ENCODE results near the gene FAM131A.
A peak's percentile ranks its signal among the peaks of the same experiment; 100 is the strongest.

FAM131A gene

DNA sequence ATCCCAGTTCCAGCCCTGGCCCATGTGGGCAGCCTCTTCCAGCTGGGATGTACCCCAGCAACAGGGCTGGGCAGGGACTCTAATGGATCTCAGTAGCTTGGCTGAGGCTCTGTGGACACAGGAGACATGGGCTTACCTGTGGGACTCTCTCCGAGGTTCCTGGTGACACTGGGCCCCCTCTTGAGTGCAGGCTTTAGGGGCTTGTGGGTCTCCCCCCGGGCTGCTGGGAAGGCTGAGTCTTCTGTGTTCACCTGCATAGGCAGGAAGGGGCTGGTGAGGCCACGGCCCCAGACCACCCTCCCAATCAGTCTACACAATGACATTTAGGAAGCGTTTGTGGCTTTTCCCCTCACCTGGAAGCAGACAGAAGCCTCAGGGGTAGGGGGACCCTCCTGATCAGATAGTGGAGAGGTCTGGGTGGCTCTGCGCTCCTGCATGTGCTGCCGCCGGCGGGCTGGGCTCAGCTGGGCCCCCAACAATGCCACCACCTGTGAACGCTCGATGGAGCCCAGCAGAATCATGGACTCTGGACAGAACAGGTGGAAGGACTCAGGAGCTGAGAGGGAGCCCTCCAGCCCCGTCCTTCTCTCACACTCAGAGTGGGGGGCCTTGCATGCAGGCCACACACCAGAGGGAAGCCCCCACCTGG lies 15.6 kb downstream of the FAM131A start:
- no peak overlapping the region for H3K9ac ChIP-seq (ENCODE audit: low read length)
- no peaks in the 10 kb centered on the region for H3K9me3 ChIP-seq (ENCODE audit: control insufficient read depth, low read depth, low read length)
- peaks cover 28% of the 10 kb centered on the region for H3K36me3 ChIP-seq (ENCODE audit: control insufficient read depth, low read depth, low read length)
- no peak overlapping the region for H3K27ac ChIP-seq (ENCODE audit: low read length)
- no peaks in the 10 kb centered on the region for H3K4me1 ChIP-seq (ENCODE audit: control insufficient read depth, low read depth, low read length)
- no peaks in the 10 kb centered on the region for H3K27me3 ChIP-seq (ENCODE audit: control insufficient read depth, insufficient read depth, low read length)
- no peak overlapping the region for H3K4me3 ChIP-seq (ENCODE audit: low read length)

DNA sequence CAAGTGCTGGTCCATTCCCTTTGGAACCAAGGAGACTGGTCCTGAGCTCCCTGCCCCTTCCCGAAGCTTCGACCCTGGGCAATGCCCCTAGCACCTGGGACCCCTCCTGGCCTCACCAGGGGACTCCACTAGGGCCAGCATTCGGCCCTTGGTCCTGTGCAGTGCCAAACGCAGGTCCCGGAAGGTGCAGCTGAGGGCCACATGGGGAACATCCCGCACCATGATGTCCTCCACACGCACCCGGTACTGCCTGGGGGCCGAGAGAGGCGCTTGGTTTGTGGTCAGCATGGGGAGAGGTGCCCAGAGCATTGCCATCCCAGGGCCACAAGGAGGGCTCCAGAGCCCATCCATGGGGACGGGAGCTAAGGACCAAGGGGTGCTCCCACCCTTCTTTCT lies 16.1 kb downstream of the FAM131A start:
- Histone ChIP-seq H3K36me3 (ENCODE audit: control insufficient read depth, low read depth, low read length) (peaks cover 31% of the 10 kb centered on the region), H3K4me3 (ENCODE audit: low read length) (no peak overlapping the region), H3K27ac (ENCODE audit: low read length) (no peak overlapping the region), H3K27me3 (ENCODE audit: control insufficient read depth, insufficient read depth, low read length) (no peaks in the 10 kb centered on the region), H3K4me1 (ENCODE audit: control insufficient read depth, low read depth, low read length) (no peaks in the 10 kb centered on the region), H3K9me3 (ENCODE audit: control insufficient read depth, low read depth, low read length) (no peaks in the 10 kb centered on the region), H3K9ac (ENCODE audit: low read length) (no peak overlapping the region)

DNA sequence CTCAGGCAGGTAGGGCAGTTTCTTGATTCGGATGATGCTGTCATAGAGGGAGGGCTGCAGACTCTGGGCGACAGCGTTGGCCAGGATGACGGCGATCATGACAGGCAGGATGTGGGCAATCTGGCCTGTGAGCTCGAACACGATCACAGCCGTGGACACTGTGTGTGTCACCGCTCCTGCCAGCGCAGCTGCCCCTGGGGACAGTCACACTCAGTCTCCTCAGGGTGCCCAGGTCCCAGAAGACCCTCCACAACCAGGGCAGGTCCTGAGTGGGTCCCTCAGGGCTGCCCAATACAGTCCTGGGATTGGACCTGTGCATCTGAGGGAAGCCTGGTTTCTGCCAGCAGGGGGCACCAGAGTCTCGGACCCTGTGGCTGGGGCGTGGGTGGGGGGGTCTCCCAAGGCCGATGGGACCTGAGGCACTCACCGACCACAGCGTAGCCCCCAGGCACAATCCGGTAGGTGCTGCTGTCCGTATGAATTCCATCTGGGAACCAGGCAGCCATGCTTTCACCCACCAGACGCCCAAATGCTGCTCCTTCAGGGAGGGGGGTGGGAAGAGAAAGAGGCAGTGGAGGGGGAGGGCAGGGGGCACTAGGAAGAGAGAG lies 16.8 kb downstream of the FAM131A start:
- peaks cover 31% of the 10 kb centered on the region for H3K36me3 ChIP-seq (ENCODE audit: control insufficient read depth, low read depth, low read length)

DNA sequence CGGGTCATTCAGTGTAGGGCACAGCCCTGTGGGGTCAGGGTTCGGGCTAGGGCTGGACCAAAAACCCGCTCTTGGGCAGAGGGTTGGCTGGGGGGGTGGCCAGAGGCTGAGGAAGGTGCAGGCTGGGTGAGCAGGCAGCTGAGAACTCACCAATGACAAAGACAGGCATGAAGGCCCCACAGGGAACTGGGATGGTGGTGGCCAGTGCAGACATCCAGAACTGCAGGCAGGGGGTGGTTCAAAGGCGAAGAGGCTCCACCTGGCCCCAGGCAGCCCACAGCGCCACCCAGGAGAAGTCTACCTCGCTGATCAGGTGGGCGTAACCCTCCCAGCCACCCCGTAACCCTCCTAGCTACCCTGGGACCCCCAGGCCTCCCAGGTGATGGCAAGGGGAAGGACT lies 17.4 kb downstream of the FAM131A start:
- Histone ChIP-seq H3K27ac (ENCODE audit: low read length) (no peak overlapping the region), H3K4me3 (ENCODE audit: low read length) (no peak overlapping the region), H3K4me1 (ENCODE audit: control insufficient read depth, low read depth, low read length) (no peaks in the 10 kb centered on the region), H3K9ac (ENCODE audit: low read length) (no peak overlapping the region), H3K9me3 (ENCODE audit: control insufficient read depth, low read depth, low read length) (no peaks in the 10 kb centered on the region), H3K36me3 (ENCODE audit: control insufficient read depth, low read depth, low read length) (peaks cover 31% of the 10 kb centered on the region), H3K27me3 (ENCODE audit: control insufficient read depth, insufficient read depth, low read length) (no peaks in the 10 kb centered on the region)

More for the DNA sequence above, 16.8 kb downstream of the FAM131A start:
- H3K9ac ChIP-seq (ENCODE audit: low read length) = no peak overlapping the region
- H3K9me3 ChIP-seq (ENCODE audit: control insufficient read depth, low read depth, low read length) = no peaks in the 10 kb centered on the region
- no peaks in the 10 kb centered on the region for H3K4me1 ChIP-seq (ENCODE audit: control insufficient read depth, low read depth, low read length)
- H3K4me3 ChIP-seq (ENCODE audit: low read length) = no peak overlapping the region
- no peak overlapping the region for H3K27ac ChIP-seq (ENCODE audit: low read length)
- H3K27me3 ChIP-seq (ENCODE audit: control insufficient read depth, insufficient read depth, low read length) = no peaks in the 10 kb centered on the region

DNA sequence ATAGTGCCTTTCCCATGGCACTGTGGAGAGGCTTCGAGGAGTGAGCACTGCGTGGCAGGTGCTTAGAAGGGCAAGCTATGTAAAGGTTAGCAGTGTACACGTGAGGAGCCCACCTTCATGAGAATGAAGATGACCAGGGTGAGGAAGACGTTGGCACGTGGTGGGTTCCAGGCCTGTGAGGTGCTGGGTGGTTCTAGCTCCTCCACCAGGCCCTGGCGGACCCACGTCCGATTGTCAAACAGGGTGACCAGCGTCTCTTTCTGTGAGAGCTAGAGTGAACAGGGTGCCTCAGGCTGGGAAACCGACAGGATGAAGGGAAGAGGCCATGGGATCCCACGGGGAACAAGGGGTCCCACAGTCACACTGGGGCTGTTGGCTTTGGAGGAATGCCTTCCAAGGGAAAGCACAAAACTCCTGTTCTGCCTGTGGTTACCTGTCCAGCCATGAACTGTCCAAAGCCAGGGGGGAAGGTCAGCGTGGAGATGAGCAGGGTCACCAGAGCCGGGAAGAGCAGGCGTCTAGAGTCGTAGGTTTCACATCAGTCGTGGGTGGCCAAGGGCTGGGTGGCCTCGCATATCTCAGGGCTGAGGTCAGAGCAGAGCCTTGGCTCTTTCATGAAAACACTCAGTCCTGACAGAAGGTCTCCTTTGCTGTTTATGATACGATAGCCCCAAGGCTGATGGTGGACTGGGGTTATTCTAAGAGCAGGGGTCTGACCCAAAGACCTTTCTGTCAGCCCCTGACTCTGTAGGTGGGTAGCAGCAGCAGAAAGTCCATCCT lies 18.1 kb downstream of the FAM131A start:
- Histone ChIP-seq H3K4me1 (ENCODE audit: control insufficient read depth, low read depth, low read length) (peaks cover 7% of the 10 kb centered on the region), H3K9ac (ENCODE audit: low read length) (no peak overlapping the region), H3K36me3 (ENCODE audit: control insufficient read depth, low read depth, low read length) (peaks cover 31% of the 10 kb centered on the region), H3K9me3 (ENCODE audit: control insufficient read depth, low read depth, low read length) (no peaks in the 10 kb centered on the region), H3K27ac (ENCODE audit: low read length) (no peak overlapping the region), H3K4me3 (ENCODE audit: low read length) (no peak overlapping the region), H3K27me3 (ENCODE audit: control insufficient read depth, insufficient read depth, low read length) (peaks cover 5% of the 10 kb centered on the region)

DNA sequence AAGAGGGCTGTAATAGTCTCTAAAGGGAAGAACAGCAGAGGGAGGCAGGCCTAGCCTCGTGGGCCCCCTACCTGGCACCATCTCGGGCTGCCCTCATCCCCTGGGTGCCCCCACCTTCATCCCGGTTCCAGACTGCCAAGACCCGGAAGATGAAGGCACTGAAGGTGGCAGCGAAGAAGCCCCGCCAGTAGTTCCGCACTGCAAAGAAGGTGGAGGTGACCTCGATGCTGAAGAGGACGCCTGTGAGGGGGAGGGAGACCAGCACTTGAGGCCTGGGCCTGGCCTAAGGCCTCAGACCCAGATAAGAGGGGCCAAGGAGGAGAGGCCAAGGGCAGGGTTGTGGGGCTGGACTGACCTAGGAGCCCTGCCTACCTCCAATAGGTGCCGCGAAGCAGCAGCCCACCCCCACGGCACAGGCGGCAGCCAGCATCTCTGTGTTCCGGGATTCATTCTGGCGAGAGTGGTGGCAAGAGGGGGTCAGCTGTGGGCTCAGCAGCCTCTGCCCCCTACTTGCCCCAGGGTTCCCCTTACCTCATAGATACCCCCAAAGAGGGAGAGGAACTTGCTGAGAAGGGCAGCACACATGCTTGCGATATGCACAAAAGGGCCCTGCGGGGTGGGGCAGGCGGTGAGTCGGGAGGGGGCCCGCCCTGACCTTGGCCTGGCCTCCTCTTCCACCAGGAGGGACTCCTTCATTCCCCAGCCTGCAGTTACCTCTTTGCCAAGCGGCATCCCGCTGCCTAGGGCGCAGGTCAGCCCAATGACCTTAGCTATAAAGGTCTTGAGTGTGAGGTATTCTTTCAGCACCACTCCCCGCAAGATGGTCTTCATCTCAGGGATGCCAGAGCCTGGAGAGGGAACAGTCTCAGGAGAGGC lies 20.1 kb downstream of the FAM131A start:
- H3K27me3 ChIP-seq (ENCODE audit: control insufficient read depth, insufficient read depth, low read length) = peaks cover 13% of the 10 kb centered on the region
- H3K36me3 ChIP-seq (ENCODE audit: control insufficient read depth, low read depth, low read length) = peaks cover 30% of the 10 kb centered on the region
- H3K27ac ChIP-seq (ENCODE audit: low read length) = no peak overlapping the region
- peaks cover 13% of the 10 kb centered on the region for H3K4me1 ChIP-seq (ENCODE audit: control insufficient read depth, low read depth, low read length)
- no peak overlapping the region for H3K4me3 ChIP-seq (ENCODE audit: low read length)
- no peak overlapping the region for H3K9ac ChIP-seq (ENCODE audit: low read length)
- H3K9me3 ChIP-seq (ENCODE audit: control insufficient read depth, low read depth, low read length) = no peaks in the 10 kb centered on the region

DNA sequence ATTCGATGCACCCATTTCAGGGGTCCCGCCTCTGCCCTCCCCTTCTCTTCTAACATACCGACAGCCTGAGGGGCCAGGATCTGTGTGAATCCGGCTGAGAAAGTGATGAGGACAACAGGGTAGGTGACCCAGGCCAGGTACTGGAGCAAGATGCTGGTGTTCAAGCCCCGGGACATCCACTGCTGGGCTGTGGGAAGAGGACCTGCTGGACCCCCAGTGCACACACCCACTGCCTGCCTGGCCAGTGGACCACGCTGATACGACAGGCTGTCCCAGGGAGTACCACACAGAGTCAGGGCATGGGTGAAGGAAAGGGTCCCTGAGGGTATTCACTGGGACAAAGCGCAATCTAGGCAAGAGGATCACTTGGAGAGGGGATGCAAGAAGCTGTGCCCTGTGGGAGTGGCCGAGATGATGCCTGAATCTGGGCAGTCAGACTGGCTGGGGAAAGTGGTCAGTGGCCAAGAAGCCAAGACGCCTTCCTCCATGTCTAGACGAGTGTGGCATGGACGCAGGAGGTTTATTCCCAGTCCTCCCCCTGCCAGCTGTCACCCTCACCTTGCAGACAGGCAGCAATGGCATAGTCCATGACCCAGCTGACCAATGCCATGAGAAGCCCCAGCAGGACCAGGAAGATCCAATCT lies 20.8 kb downstream of the FAM131A start:
- H3K4me1 ChIP-seq (ENCODE audit: control insufficient read depth, low read depth, low read length) = peaks cover 13% of the 10 kb centered on the region
- H3K4me3 ChIP-seq (ENCODE audit: low read length) = no peak overlapping the region
- no peaks in the 10 kb centered on the region for H3K9me3 ChIP-seq (ENCODE audit: control insufficient read depth, low read depth, low read length)
- H3K27me3 ChIP-seq (ENCODE audit: control insufficient read depth, insufficient read depth, low read length) = peaks cover 13% of the 10 kb centered on the region
- no peak overlapping the region for H3K27ac ChIP-seq (ENCODE audit: low read length)
- H3K36me3 ChIP-seq (ENCODE audit: control insufficient read depth, low read depth, low read length) = peaks cover 26% of the 10 kb centered on the region
- no peak overlapping the region for H3K9ac ChIP-seq (ENCODE audit: low read length)

DNA sequence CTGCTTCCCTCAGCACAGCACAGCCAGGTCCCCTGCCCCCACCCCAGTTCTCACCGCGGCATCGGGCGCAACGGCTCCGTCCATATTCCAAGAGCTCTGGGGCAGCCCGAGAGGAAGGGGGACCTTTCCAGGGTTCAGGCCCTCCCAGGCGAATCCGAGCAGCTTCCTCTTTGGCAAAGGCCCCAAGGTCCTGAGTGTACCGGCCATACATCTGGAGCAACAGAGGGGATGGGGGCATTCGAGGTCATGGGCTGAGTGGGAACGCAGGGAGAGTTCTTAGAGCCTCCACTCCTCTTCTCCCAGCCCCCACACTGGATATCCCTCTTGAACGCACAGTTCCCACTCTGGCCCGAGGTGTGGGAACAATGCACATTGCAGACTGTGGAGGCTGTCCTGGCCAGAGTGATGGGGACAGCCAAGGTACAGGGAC lies 21.5 kb downstream of the FAM131A start:
- H3K9ac ChIP-seq (ENCODE audit: low read length) = no peak overlapping the region
- H3K4me1 ChIP-seq (ENCODE audit: control insufficient read depth, low read depth, low read length) = peaks cover 13% of the 10 kb centered on the region
- no peak overlapping the region for H3K4me3 ChIP-seq (ENCODE audit: low read length)
- H3K27me3 ChIP-seq (ENCODE audit: control insufficient read depth, insufficient read depth, low read length) = peaks cover 13% of the 10 kb centered on the region
- H3K36me3 ChIP-seq (ENCODE audit: control insufficient read depth, low read depth, low read length) = peaks cover 26% of the 10 kb centered on the region
- no peak overlapping the region for H3K27ac ChIP-seq (ENCODE audit: low read length)
- no peaks in the 10 kb centered on the region for H3K9me3 ChIP-seq (ENCODE audit: control insufficient read depth, low read depth, low read length)

DNA sequence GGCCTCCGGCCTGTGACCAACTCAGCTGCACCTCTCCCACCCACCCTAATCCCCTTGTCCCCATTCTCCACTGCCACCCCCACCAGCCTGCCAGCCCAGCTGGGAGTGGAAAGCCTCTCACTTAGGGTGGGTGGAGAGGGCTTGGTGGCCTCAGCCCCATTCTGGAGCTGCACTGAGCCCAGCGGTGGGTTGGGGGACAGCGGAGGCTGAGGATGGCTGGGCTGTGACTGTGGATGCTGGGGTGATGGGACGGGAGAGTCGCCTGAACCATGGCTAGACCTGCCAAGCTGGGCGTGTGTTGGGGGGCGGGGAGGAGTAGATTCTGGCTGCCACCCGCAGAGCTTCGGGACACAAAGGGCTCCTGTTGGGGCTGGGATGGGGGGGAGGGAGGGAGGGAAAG lies 22.2 kb downstream of the FAM131A start:
- no peaks in the 10 kb centered on the region for H3K9me3 ChIP-seq (ENCODE audit: control insufficient read depth, low read depth, low read length)
- H3K9ac ChIP-seq (ENCODE audit: low read length) = no peak overlapping the region
- H3K36me3 ChIP-seq (ENCODE audit: control insufficient read depth, low read depth, low read length) = peaks cover 26% of the 10 kb centered on the region

DNA sequence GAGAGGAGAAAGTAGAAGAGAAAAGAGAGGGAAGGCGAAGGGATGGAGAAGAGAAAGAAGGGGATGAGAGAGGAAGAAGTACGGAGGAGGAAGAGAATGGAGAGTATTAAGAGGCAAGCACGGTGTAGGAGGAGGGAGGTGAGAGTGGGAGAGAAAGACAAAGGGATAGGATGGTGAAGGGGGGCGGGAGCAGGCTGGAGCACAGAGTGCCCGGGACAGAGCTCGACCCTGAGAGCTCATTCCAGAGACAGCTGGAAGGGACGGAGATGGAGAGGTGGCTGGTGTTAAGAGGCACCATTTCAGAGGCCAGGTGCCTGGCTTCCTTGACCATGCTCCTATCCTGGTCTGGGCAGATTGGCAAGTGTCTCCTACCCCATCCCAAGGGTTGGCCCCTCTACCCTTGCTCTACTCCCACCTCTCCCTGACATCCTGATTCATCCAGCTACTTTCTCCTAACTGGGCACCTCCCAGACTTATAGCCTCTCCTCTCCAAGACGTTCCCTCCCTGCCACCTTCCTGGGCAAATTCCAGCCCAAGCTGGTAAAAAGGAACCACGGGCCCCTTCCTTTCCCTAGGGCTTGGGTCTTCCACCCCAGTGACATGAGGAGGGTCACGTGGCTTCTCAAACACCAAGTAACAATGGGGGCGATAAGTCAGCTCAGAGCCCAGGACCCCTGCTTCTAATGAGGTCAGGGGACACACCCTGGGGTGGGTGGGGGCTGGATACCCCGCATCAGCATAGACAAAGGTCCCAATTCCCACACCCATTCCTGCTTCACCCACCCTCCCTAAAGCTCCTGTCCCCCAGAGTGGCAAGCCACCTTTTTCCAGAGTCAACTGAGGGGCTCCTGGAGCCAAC lies 22.9 kb downstream of the FAM131A start:
- peaks cover 29% of the 10 kb centered on the region for H3K36me3 ChIP-seq (ENCODE audit: control insufficient read depth, low read depth, low read length)
- no peak overlapping the region for H3K9ac ChIP-seq (ENCODE audit: low read length)
- no peaks in the 10 kb centered on the region for H3K9me3 ChIP-seq (ENCODE audit: control insufficient read depth, low read depth, low read length)
- H3K4me3 ChIP-seq (ENCODE audit: low read length) = peak overlapping the region; percentile 82
- peaks cover 13% of the 10 kb centered on the region for H3K4me1 ChIP-seq (ENCODE audit: control insufficient read depth, low read depth, low read length)
- H3K27me3 ChIP-seq (ENCODE audit: control insufficient read depth, insufficient read depth, low read length) = peaks cover 13% of the 10 kb centered on the region
- H3K27ac ChIP-seq (ENCODE audit: low read length) = no peak overlapping the region

More for the DNA sequence above, 22.2 kb downstream of the FAM131A start:
- H3K4me1 ChIP-seq (ENCODE audit: control insufficient read depth, low read depth, low read length) = peaks cover 13% of the 10 kb centered on the region
- H3K27me3 ChIP-seq (ENCODE audit: control insufficient read depth, insufficient read depth, low read length) = peaks cover 13% of the 10 kb centered on the region
- no peak overlapping the region for H3K27ac ChIP-seq (ENCODE audit: low read length)
- peak overlapping the region; percentile 21 for H3K4me3 ChIP-seq (ENCODE audit: low read length)

All from iPS-18a (cell line).